HG03354 (cell line): ENCODE measurements around the gene MBOAT7.
"Not testable (repeated sequence)": the region's sequence is repeated elsewhere in the genome, so short reads cannot be mapped to it uniquely, and the experiment has no call there.

Source experiments
- ATAC-seq: cut with Tn5 transposase; IDR thresholded peaks from one replicate; pipeline ENCODE4 v1.9.1; 2021; ENCODE audit warnings: mild to moderate bottlenecking; ENCODE audit not compliant: unreplicated experiment, poor library complexity, severe bottlenecking

Gene MBOAT7

GRCh38 chr19:54209811-54210494, 20.6 kb upstream of the MBOAT7 start:
- no peak for ATAC-seq

GRCh38 chr19:54209058-54209810, 19.9 kb upstream of the MBOAT7 start:
- no peak for ATAC-seq

- ATAC-seq = no peak
Observed at GRCh38 chr19:54208784-54209057, 19.3 kb upstream of the MBOAT7 start.

GRCh38 chr19:54207983-54208783, 18.8 kb upstream of the MBOAT7 start:
- no peak for ATAC-seq

- ATAC-seq = no peak
Observed at GRCh38 chr19:54207676-54207982, 18.2 kb upstream of the MBOAT7 start.

- not testable (repeated sequence) for ATAC-seq
Observed at GRCh38 chr19:54207193-54207592, 17.8 kb upstream of the MBOAT7 start.

GRCh38 chr19:54206831-54207177, 17.4 kb upstream of the MBOAT7 start:
- no peak for ATAC-seq

GRCh38 chr19:54206030-54206830, 16.9 kb upstream of the MBOAT7 start:
- ATAC-seq = no peak

- no peak for ATAC-seq
Observed at GRCh38 chr19:54204767-54205468, 15.5 kb upstream of the MBOAT7 start.

- no peak for ATAC-seq
Observed at GRCh38 chr19:54203151-54203611, 13.8 kb upstream of the MBOAT7 start.

GRCh38 chr19:54201980-54202379, 12.6 kb upstream of the MBOAT7 start:
- no peak for ATAC-seq

GRCh38 chr19:54201172-54201701, 11.9 kb upstream of the MBOAT7 start:
- no peak for ATAC-seq

- ATAC-seq = no peak
Observed at GRCh38 chr19:54199401-54199800, 10.0 kb upstream of the MBOAT7 start.

- ATAC-seq = no peak
Observed at GRCh38 chr19:54197121-54197520, 7.7 kb upstream of the MBOAT7 start.

GRCh38 chr19:54196536-54196935, 7.2 kb upstream of the MBOAT7 start:
- no peak for ATAC-seq

- ATAC-seq = not testable (repeated sequence)
Observed at GRCh38 chr19:54194463-54194862, 5.1 kb upstream of the MBOAT7 start.

GRCh38 chr19:54193011-54193410, 3.6 kb upstream of the MBOAT7 start:
- ATAC-seq = no peak

- ATAC-seq = no peak
Observed at GRCh38 chr19:54191811-54192453, 2.6 kb upstream of the MBOAT7 start.
